ENCODE data around the gene HEY2.
A peak's percentile ranks its signal among the peaks of the same experiment; 100 is the strongest.

HEY2 gene

DNA sequence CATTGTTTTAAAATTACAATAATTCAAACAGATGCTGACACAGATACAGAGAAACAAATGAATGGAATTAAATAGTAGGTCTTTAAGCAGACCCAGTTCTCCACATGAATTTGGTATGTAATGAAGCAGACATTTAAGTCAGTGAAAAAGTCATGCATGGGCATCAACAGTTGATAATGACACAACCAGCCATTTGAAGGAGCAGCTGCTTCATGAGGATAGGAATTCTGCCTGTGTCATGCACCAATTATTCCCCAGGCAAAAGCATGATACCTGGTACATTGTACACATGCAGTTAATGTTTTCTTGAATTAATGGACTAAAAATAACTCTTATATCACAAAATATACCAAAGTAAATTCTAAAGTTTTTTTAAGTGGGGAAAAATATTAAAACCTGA, 11.2 kb upstream of the HEY2 start:
- Histone ChIP-seq H3K4me3 (ENCODE audit: low read depth, low read length) (no peak overlapping the region), H3K36me3 (ENCODE audit: control insufficient read depth in 2 of 2, insufficient read depth in 1 of 2, low read length in 2 of 2) (no peaks in the 10 kb centered on the region), H3K9me3 (ENCODE audit: control insufficient read depth, insufficient read depth, low read depth, low read length) (no peaks in the 10 kb centered on the region), H3K4me1 (ENCODE audit: control insufficient read depth, insufficient read depth, low read length) (peaks cover 5% of the 10 kb centered on the region; the same call in 1 of the 2 replicates), H3K27ac (ENCODE audit: extremely low read depth, low read depth, low read length) (no peak overlapping the region)
- POLR2A ChIA-PET = no interaction called here
- 0 out of 2 replicates have a peak, but pooled peaks have one; percentile 21 for TF ChIP-seq SCRT2 (tag by site-specific recombination; IDR thresholded peaks at IDR 0.05)
- TF ChIP-seq, protein P1, sequence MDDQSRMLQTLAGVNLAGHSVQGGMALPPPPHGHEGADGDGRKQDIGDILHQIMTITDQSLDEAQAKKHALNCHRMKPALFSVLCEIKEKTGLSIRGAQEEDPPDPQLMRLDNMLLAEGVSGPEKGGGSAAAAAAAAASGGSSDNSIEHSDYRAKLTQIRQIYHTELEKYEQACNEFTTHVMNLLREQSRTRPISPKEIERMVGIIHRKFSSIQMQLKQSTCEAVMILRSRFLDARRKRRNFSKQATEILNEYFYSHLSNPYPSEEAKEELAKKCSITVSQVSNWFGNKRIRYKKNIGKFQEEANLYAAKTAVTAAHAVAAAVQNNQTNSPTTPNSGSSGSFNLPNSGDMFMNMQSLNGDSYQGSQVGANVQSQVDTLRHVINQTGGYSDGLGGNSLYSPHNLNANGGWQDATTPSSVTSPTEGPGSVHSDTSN (CRISPR knock-in tag; IDR thresholded peaks at IDR 0.05) = no peak
- CTCF ChIA-PET = no interaction called here

DNA sequence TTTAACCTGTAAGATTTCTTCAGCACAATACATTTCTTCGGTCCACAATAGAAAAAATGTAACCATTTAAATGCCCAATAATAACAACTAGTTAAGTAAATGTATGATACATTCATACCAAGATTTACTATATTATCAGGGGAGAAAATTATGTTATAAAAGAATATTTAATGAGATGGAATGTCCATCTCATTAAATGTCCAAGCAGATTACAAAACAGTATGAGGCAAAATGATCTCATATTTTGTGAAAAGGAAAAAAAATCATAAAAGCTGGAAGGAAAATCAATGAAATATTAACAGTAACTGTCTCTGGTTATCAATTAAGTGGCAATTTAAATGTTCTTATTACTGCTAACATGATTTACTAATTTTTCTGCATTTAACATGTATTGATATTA, 10.1 kb upstream of the HEY2 start:
- H3K9me3 ChIP-seq (ENCODE audit: control insufficient read depth, insufficient read depth, low read depth, low read length) = no peaks in the 10 kb centered on the region
- ChIA-PET POLR2A (interaction anchor here (0.6 to 1.1 kb wide), 2 partner anchors 10 to 118 kb away, joined by 3 to 4 read pairs; no protein-coding TSS in a partner anchor), CTCF (interaction anchor here (0.9 kb wide), 1 partner anchor 10 kb away, joined by 4 read pairs; no protein-coding TSS in a partner anchor)
- H3K4me3 ChIP-seq (ENCODE audit: low read depth, low read length) = no peak overlapping the region
- peaks cover 5% of the 10 kb centered on the region; the same call in 1 of the 2 replicates for H3K4me1 ChIP-seq (ENCODE audit: control insufficient read depth, insufficient read depth, low read length)
- no peaks in the 10 kb centered on the region for H3K36me3 ChIP-seq (ENCODE audit: control insufficient read depth in 2 of 2, insufficient read depth in 1 of 2, low read length in 2 of 2)
- TF ChIP-seq ZNF664 (tag by site-specific recombination; IDR thresholded peaks at IDR 0.05) (peak; percentile 97), ZNF792 (tag by site-specific recombination; IDR thresholded peaks at IDR 0.05) (no peak), ZNF391 (tag by site-specific recombination; IDR thresholded peaks at IDR 0.05; ENCODE audit: borderline replicate concordance, low read depth) (no peak), ZNF707 (tag by site-specific recombination; IDR thresholded peaks at IDR 0.05) (no peak), ZNF658 (tag by site-specific recombination; IDR thresholded peaks at IDR 0.05) (no peak), ZNF350 (tag by site-specific recombination; IDR thresholded peaks at IDR 0.05) (no peak)
- no peak overlapping the region for H3K27ac ChIP-seq (ENCODE audit: extremely low read depth, low read depth, low read length)

DNA sequence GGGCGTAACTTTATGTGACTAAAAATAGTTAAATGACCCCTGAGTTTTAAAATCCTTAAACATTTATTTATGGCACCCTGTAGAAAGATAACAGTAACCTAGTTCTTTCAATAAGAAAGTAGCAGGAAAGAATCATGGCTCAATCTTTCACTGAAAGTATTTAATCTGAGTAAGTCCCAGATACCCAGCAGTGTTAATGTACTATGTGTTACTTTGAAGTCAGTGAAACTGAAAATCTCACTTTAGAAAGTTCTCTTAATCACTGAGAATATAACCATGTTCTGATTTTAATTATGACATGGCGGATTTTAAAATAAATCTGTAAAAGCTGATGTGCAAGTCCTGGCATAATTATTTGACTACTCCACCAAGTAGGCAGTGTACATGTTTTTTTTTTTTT, 8.1 kb upstream of the HEY2 start:
- Histone ChIP-seq H3K27ac (ENCODE audit: extremely low read depth, low read depth, low read length) (no peak overlapping the region), H3K9me3 (ENCODE audit: control insufficient read depth, insufficient read depth, low read depth, low read length) (no peaks in the 10 kb centered on the region), H3K4me3 (ENCODE audit: low read depth, low read length) (no peak overlapping the region), H3K4me1 (ENCODE audit: control insufficient read depth, insufficient read depth, low read length) (peaks cover 5% of the 10 kb centered on the region; the same call in 1 of the 2 replicates), H3K36me3 (ENCODE audit: control insufficient read depth in 2 of 2, insufficient read depth in 1 of 2, low read length in 2 of 2) (no peaks in the 10 kb centered on the region)
- TF ChIP-seq ZNF707 (tag by site-specific recombination; IDR thresholded peaks at IDR 0.05) (no peak), REPIN1 (tag by site-specific recombination; IDR thresholded peaks at IDR 0.05; ENCODE audit: low read depth) (no peak), ZBTB20 (tag by site-specific recombination; IDR thresholded peaks at IDR 0.05) (no peak), ZNF146 (tag by site-specific recombination; IDR thresholded peaks at IDR 0.05) (no peak)
- ChIA-PET POLR2A (no interaction called here), CTCF (interaction anchor here (0.6 to 1.3 kb wide), 4 partner anchors 10 to 207 kb away, joined by 3 to 5 read pairs (median 4); no protein-coding TSS in a partner anchor)

DNA sequence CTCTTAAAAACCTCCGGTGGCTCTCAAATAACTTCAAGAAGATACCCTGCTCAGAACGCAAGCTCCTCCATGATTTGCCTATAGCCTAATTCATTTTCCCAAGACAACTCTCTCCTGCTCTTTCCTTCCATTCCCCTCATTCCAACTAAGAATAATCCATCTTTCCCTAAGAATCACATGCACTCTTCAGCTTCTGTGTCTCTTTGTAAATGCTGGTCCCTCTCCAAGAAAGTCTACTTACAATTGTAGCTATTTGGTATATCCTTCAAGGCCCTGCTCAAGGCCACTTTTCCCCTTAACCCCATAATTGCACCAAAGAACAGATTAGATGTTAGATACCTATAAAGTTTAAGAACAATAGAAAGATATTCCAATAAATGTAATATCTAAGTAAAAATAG, 7.4 kb upstream of the HEY2 start:
- Histone ChIP-seq H3K27ac (ENCODE audit: extremely low read depth, low read depth, low read length) (no peak overlapping the region), H3K9me3 (ENCODE audit: control insufficient read depth, insufficient read depth, low read depth, low read length) (no peaks in the 10 kb centered on the region), H3K36me3 (ENCODE audit: control insufficient read depth in 2 of 2, insufficient read depth in 1 of 2, low read length in 2 of 2) (no peaks in the 10 kb centered on the region), H3K4me3 (ENCODE audit: low read depth, low read length) (no peak overlapping the region), H3K4me1 (ENCODE audit: control insufficient read depth, insufficient read depth, low read length) (peaks cover 5% of the 10 kb centered on the region; the same call in 1 of the 2 replicates)
- ChIA-PET POLR2A (no interaction called here), CTCF (interaction anchor here (0.6 to 1.3 kb wide), 5 partner anchors 9 to 208 kb away, joined by 3 to 5 read pairs (median 3); no protein-coding TSS in a partner anchor)
- TF ChIP-seq ZNF335 (tag by site-specific recombination; conservative IDR thresholded peaks at IDR 0.05) = peak; percentile 28; the same call in 1 of the 2 replicates
- TF ChIP-seq ZNF629 (tag by site-specific recombination; IDR thresholded peaks at IDR 0.05) = no peak
- TF ChIP-seq, protein P2, sequence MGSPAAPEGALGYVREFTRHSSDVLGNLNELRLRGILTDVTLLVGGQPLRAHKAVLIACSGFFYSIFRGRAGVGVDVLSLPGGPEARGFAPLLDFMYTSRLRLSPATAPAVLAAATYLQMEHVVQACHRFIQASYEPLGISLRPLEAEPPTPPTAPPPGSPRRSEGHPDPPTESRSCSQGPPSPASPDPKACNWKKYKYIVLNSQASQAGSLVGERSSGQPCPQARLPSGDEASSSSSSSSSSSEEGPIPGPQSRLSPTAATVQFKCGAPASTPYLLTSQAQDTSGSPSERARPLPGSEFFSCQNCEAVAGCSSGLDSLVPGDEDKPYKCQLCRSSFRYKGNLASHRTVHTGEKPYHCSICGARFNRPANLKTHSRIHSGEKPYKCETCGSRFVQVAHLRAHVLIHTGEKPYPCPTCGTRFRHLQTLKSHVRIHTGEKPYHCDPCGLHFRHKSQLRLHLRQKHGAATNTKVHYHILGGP (tag by site-specific recombination; IDR thresholded peaks at IDR 0.05) = no peak
- 0 out of 2 replicates have a peak, but pooled peaks have one; percentile 76 for TF ChIP-seq GLI4 (tag by site-specific recombination; IDR thresholded peaks at IDR 0.05)
- TF ChIP-seq ZNF239 (tag by site-specific recombination; IDR thresholded peaks at IDR 0.05) = peak; percentile 59; the same call in 1 of the 2 replicates
- no peak for TF ChIP-seq ZNF670 (tag by site-specific recombination; IDR thresholded peaks at IDR 0.05; ENCODE audit: low read depth)
- no peak for TF ChIP-seq ZNF677 (tag by site-specific recombination; IDR thresholded peaks at IDR 0.05)
- no peak for TF ChIP-seq ZNF19 (tag by site-specific recombination; IDR thresholded peaks at IDR 0.05; ENCODE audit: low read depth)

Measured in HEK293 (cell line).